Middle frontal gyrus (tissue), 1 donor: ENCODE results near the gene SPTY2D1.
A peak's percentile ranks its signal among the peaks of the same experiment; 100 is the strongest.
"Not testable (repeated sequence)": the region's sequence is repeated elsewhere in the genome, so short reads cannot be mapped to it uniquely, and the experiment has no call there.

ENCODE experiments used
- DNase-seq: peaks from one replicate; pipeline ENCODE4 v3.0.0-alpha.2; 2015; ENCODE audit warnings: low spot score; ENCODE audit errors: extremely low spot score

Gene SPTY2D1, protein sequence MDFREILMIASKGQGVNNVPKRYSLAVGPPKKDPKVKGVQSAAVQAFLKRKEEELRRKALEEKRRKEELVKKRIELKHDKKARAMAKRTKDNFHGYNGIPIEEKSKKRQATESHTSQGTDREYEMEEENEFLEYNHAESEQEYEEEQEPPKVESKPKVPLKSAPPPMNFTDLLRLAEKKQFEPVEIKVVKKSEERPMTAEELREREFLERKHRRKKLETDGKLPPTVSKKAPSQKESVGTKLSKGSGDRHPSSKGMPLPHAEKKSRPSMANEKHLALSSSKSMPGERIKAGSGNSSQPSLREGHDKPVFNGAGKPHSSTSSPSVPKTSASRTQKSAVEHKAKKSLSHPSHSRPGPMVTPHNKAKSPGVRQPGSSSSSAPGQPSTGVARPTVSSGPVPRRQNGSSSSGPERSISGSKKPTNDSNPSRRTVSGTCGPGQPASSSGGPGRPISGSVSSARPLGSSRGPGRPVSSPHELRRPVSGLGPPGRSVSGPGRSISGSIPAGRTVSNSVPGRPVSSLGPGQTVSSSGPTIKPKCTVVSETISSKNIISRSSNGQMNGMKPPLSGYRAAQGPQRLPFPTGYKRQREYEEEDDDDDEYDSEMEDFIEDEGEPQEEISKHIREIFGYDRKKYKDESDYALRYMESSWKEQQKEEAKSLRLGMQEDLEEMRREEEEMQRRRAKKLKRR

GRCh38 chr11:18634140-18635032 is at the start of gene SPTY2D1:
Gene SPTY2D1 (minus strand): TSS chr11:18634342. CDS start chr11:18634257, 85 bp downstream.
- DNase-seq: peak; percentile 99

GRCh38 chr11:18682466-18682865 is 48.3 kb upstream of the SPTY2D1 start:
- DNase-seq: no peak

GRCh38 chr11:18681949-18682348 is 47.8 kb upstream of the SPTY2D1 start:
- DNase-seq: not testable (repeated sequence)

DNA sequence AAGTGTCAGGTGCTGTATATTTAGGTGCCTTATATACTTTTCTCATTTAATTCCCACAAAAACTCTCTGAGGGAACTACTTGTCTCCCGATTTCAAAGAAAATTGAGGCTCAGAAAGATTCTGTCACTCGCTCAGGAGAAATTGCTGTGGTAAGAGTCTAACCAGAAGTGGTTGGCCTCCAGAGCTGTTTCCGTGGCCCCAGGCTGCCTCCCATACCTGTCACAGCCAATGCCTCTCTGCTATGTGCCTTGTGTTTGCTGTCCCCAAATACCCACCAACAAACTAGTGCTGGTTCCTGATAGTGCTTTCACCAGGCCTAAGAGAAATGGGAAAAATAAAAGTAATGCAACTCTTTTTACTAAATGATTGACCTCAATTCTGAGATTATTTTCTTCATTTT is 43.4 kb upstream of the SPTY2D1 start:
- DNase-seq: no peak

DNA sequence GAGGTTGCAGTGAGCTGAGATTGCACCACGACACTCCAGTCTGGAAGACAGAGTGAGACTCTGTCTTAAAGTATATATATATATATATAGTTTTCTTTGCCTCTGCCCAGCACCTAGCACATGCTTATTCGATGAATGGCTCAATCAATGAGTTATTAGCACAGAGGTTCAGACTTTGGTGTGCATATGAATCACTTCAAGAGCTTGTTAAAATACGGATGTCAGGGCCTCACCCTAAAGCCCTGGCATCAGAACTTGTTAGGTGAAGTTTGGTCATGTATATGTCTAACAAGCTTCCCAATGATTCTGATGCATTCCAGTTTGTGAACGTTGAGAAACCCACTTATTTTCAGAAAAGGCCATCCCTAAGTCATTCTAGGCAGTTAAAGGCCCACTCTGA is 42.7 kb upstream of the SPTY2D1 start:
- DNase-seq: no peak

- DNase-seq: not testable (repeated sequence)
Measured at GRCh38 chr11:18672209-18672608, 38.1 kb upstream of the SPTY2D1 start.

DNA sequence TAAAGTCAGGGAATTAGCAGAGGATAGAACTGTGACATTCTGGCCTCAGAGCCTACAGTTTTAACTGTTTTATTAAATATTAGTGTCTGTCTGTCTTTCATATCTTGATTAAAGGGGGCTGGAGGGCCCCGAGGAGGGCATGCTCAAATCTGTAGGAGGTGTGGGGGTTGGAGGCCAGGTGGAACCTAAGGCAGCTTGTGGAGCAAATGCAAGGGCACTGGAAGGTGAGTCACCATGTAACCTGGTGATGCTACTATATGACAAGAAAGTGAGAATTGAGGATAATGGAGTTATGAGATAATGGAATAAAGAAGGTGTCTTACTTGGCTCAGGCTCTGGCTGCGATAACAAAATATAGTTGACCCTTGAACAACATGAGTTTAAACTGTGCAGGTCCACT is 37.1 kb upstream of the SPTY2D1 start:
- no peak for DNase-seq

DNA sequence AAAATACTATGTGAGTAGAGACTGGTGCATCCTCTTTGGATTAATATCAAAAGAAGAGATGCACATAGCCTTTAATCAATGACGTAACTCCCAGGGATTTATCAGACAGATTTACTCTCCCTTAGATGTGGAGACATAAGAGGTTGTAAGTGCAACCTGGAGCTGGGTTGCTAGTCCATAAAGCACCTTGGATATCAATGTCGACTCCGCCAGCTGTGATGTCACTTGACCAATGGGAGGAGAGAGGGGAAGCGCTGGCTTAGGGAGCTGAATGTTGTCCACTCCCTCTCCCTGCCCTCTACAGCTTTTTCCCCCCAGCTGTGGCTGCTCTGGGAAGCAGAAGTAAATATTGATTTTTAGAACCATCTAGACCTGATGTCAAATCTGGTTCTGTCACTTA is 35.6 kb upstream of the SPTY2D1 start:
- DNase-seq: no peak

DNA sequence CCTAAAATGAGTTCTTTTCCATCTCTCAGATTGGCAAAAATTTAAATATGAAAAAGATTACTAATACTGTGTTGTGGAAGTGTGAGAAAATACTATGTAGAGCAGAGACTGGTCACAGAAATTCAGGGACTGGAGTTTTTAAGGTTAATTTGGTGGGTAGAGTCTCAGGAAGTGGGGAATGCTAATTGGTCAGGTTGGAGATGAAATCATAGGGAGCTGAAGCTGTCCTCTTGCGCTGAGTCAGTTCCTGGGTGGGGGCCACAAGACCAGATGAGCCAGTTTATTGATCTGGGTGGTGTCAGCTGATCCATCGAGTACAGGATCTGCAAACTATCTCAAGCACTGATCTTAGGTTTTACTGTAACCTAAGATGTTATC is 35.1 kb upstream of the SPTY2D1 start:
- DNase-seq: no peak

GRCh38 chr11:18668131-18668530 is 34.0 kb upstream of the SPTY2D1 start:
- DNase-seq: no peak

GRCh38 chr11:18665353-18665872 is 31.3 kb upstream of the SPTY2D1 start:
- DNase-seq: not testable (repeated sequence)

- DNase-seq: no peak
Measured at GRCh38 chr11:18657673-18658072, 23.5 kb upstream of the SPTY2D1 start.

DNA sequence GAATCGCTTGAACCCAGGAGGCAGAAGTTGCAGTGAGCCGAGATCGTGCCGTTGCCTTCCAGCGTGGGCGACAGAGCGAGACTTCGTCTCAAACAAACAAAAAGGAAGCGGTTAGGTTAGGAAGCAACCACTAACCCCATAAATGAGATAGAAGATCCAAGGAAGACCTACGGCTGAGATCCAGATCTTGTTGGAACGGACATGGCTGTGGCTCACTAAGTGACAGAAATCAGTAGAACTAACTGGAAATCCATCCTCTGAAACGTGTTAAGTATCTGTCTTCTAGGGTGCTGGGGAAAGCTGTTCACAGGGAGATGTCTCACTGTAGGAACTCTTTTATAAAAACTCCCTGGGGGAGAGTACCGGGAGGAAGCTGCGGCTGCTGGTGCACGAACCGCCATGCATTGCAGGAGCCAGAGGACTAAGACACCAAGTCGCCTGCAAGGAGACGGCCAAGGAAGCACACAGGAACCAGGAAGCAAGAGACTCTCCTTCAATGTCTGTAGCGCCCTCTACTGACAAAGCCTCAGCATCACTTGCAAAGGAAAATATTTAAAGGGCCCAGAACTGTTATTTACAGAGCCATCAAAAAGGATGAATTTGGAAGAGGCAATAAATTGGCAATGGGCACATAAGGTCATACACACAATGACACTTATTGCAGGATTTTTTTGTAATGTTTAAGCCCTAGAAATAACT is 16.9 kb upstream of the SPTY2D1 start:
- DNase-seq: no peak

- no peak for DNase-seq
Measured at GRCh38 chr11:18650353-18650752, 16.2 kb upstream of the SPTY2D1 start.

GRCh38 chr11:18643034-18643433 is 8.9 kb upstream of the SPTY2D1 start:
- DNase-seq: not testable (repeated sequence)

GRCh38 chr11:18641677-18642076 is 7.5 kb upstream of the SPTY2D1 start:
- DNase-seq: no peak

DNA sequence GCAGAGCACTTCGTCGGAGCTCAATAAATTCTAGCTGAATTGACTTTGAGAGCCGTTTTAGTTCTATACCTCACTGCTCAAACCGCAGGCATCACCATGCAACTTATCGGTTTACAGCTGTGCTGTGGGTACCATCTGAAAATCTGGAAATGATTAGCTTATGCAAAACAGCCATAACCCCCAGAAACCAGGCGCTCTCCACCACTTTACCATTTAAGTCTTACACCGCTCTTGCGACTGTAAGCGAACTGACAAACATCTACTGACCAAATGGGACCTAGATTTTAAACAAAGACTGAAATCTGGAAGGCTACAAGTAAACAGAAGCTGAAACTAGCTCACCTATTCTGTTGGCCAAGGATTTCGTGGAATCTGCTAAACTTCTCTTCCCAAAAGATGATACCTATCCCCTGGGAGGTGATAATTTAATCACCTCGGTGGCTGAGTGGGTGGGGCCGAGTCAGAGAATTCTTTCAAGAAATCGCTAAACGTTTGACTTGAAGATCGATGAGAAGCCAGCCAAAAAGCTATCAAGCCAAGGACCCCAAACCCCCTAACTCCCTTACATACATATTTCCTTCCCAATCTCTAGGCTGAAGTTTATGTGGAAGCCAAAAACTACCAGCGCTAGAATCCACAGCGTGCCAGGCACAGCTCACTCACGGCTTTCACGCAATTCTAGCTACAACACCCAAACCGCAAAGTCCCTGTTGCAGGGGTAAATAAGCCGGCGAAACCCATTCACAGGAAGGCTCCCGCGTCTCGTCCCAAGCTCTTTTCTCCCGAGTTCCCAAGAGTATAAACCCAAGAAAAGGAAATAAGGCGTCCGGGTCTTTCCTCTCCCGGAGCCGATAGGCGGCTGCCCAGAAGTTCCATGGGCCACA is 644 bp downstream of the SPTY2D1 start:
- no peak for DNase-seq

DNA sequence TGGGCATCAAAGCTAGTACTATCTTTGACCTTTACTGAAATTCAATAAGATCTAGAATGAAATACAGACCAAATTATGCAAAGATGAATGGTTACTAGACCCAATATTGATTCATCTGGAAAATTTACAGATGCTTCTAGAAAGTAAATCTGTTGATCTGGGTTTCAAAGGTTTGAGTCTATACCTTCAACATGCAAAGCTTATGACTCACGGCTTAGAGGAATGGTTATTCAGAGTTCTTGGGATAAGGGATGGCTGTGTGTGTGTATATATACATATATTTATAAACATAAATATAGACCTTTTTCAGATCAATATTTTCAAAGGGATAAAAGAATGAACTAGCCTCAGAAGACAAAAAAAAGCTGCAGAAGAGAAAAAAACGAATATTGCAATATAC is 1.3 kb downstream of the SPTY2D1 start:
- no peak for DNase-seq

DNA sequence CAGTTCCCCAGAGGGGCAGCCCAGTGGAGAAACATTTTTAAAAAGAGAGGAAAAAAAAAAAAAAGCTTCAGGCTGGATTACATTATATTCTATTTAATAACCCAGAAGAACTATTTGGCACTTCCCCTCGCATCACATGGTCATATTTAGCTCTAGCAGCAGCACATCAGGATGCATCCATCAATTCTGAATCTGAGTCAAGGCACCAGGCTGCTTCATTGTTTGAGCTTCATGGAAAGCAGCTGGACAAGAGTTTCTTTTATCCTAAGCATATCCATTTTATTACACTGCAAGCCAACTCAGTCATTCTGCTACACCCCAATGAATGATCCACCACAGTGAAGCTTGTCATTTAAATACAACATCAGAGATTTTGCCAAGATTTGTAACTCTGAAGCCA is 10.0 kb downstream of the SPTY2D1 start:
- DNase-seq: no peak

DNA sequence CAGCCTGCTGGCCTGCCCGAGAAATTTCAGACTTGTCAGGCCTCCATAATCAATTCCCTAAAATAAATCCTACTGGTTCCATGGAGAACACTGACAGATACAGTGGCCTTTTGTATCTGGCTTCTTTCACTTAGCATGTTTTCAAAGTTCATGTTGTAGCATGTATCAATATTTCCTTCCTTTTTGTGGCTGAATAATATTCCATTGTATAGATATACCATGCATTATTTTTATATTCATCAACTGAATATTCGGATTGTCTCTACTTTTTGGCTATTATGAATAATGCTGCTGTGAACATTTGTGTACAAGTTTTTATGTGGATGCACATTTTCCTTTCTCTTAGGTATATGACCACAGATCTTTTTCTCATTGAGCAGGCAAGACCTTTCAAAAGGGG is 10.4 kb downstream of the SPTY2D1 start:
- no peak for DNase-seq
